Measurements from ENCODE around the gene IQCF2.
"Not testable (repeated sequence)": the region's sequence is repeated elsewhere in the genome, so short reads cannot be mapped to it uniquely, and the experiment has no call there.

The IQCF2 gene

GRCh38 chr3:51860703-51861665, at the start of gene IQCF2:
Gene IQCF2 (plus strand): TSS chr3:51861615. CDS start chr3:51861667, 52 bp downstream.
- DNase-seq (ENCODE audit: low read depth in 2 of 2), result no peak

DNA sequence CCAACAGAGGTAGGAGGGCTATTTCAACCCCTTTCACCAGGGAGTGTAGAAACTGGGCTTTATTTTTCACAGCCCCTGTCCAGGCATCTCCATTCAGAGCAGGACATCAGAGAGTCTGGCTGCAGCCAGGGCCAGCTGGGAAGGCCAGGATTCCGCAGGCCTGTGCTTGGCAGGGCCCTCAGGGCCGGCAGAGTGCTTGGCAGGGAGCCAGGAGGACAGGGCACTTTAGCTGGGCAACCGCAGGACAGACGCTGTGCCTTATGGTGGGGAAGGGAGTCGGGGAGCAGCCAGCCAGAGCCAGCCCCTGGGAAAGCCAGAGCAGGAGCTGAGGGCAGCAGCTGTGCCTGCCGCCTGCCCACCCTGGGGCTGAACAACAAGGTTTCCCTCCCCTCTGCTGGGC, 47.9 kb upstream of the IQCF2 start:
- DNase-seq (ENCODE audit: low read depth in 2 of 2), result no peak

- no peak for DNase-seq (ENCODE audit: low read depth in 2 of 2)
Measured at GRCh38 chr3:51814034-51814433, 47.4 kb upstream of the IQCF2 start.

- DNase-seq (ENCODE audit: low read depth in 2 of 2), result no peak
Measured at GRCh38 chr3:51815614-51816013, 45.8 kb upstream of the IQCF2 start.

GRCh38 chr3:51816723-51817122, 44.7 kb upstream of the IQCF2 start:
- no peak for DNase-seq (ENCODE audit: low read depth in 2 of 2)

DNA sequence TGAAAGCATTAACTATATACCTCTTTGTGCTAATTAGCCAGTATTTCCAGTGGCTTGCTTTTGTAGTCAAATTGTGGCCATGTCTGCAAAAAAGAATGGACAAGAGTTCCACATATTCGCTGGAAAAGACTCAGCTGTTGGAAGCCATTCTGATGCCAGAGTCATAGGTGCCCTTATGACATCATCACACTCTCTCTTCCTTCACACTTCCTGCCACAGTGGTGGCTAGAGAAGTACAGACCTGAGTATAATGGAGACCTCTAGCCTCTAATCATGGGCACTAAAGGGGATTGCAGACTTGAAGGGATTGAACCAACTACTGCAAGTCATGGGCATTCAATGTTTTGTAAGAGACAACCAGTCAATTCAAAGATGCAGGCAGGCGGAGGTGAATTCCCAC, 44.0 kb upstream of the IQCF2 start:
- DNase-seq (ENCODE audit: low read depth in 2 of 2), result no peak

DNA sequence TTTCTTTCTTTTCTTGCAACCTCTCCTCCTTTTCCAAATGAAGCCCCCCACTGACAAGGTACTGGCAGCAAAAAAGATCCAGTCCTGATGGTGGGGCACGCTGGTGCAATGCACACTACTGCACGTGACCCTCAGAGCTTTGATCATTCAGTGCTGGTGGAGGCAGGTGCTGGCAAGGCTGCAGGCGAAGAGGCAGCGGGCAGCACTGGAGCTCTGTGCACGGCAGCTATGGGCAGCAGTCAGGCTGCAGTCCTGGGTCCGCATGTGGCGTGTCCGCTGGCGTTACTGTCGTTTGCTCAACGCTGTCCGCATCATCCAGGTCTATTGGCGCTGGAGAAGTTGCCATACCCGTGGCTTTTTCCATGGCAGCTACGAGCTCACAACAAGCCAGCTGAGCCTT, 42.3 kb upstream of the IQCF2 start:
- no peak for DNase-seq (ENCODE audit: low read depth in 2 of 2)

DNA sequence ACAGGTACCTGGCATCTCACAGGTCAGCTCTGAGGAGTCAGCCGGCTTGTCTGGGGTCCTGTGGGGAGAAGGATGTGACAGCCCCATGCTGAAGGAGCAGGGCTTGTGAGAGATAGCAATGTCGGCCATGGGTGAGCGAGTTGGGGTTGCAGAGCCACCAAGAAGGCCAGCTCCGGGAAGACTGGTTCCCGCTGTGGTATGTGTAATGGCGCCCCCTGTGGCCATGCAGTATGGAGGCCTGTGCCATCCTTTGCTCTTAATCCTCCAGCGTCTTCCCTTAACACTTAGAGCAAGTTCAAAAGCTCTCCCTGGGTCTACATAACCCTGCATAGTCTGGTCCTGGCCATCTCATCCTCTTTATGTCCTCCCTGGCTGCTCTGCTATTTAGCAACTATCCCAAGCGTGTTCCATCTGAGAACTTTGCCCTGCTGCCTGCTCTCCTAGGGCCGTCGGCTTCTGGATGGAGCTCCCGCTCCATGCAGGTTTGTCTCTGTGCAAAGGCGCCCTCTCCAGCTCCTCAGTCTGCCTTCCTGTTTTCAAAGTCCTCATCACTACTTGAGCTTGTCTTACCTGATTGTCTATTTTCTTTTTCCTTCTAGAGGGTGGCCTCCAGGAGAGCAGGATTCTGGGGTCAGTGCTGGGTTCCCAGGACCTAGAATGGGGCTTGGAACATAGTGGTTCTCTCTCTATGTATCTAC, 41.6 kb upstream of the IQCF2 start:
- DNase-seq (ENCODE audit: low read depth in 2 of 2), result no peak

DNA sequence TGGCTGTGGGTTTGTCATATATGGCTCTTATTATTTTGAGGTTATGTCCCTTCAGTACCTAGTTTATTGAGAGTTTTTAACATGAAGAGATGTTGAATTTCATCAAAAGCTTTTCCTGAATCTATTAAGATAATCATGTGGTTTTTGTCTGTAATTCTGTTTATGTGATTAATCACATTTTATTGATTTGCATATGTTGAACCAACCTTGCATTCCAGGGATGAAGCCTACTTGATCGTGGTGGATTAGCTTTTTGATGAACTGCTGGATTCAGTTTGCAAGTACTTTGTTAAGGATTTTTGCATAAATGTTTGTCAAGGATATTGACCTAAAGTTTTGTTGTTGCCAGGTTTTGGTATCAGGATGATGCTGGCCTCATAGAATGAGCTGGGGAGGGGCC, 33.1 kb upstream of the IQCF2 start:
- DNase-seq (ENCODE audit: low read depth in 2 of 2), result no peak

- no peak for DNase-seq (ENCODE audit: low read depth in 2 of 2)
Measured at GRCh38 chr3:51830345-51830744, 31.1 kb upstream of the IQCF2 start.

- no peak for DNase-seq (ENCODE audit: low read depth in 2 of 2)
Measured at GRCh38 chr3:51830836-51831385, 30.5 kb upstream of the IQCF2 start.

DNA sequence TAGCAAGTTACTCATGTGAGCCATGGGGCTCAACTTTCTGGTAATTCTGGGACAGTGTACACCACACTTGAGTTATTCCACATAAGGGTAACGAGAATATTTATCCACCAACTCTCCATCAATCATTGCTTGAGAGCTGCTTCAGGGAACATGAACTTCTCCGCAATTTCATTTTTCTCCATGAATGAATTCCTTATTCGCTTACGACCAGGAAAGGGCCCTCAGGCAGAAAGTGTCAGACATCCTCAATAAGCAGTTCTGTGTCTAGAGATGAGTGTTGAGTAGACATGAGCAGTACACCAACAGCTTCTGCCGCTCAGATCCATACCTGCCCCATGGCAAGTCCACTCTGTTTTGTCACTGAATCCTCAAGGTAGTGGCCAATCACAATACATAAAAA, 24.8 kb upstream of the IQCF2 start:
- DNase-seq (ENCODE audit: low read depth in 2 of 2), result no peak

GRCh38 chr3:51845129-51845528, 16.3 kb upstream of the IQCF2 start:
- no peak for DNase-seq (ENCODE audit: low read depth in 2 of 2)

GRCh38 chr3:51855411-51855810, 6.0 kb upstream of the IQCF2 start:
- not testable (repeated sequence) for DNase-seq (ENCODE audit: low read depth in 2 of 2)

DNA sequence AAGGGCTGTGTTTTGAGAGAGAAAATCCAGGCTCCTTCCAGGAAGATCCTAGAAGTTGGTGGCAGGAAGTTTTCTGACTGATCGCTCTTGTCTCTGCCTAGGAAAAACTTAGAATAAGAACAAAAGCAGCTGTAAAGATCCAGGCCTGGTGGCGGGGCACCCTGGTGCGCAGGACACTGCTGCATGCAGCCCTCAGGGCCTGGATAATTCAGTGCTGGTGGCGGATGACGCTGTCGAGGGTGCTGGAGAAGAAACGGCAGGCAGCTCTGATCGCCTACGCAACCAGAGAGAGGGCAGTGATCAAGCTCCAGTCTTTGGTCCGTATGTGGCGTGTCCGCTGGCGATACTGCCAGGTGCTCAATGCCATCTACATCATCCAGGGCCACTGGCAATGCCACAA, 1.5 kb downstream of the IQCF2 start:
- DNase-seq (ENCODE audit: low read depth in 2 of 2), result no peak

DNA sequence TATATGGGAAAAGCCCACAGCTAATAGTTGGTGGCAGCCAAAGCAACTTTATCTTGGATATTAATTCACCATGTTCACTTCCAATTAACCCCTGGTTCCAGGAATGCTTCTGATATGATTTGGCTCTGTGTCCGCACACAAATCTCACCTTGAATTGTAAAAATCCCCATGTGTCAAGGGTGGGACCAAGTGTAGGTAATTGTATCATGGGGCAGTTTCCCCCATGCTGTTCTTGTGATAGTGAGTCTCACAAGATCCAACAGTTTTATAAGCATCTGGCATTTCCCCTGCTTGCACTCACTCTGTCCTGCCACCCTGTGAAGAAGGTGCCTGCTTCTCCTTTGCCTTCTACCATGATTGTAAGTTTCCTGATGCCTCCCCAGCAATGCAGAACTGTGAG, 7.5 kb downstream of the IQCF2 start:
- DNase-seq (ENCODE audit: low read depth in 2 of 2), result not testable (repeated sequence)

- DNase-seq (ENCODE audit: low read depth in 2 of 2), result no peak
Measured at GRCh38 chr3:51869304-51869703, 7.9 kb downstream of the IQCF2 start.

DNA sequence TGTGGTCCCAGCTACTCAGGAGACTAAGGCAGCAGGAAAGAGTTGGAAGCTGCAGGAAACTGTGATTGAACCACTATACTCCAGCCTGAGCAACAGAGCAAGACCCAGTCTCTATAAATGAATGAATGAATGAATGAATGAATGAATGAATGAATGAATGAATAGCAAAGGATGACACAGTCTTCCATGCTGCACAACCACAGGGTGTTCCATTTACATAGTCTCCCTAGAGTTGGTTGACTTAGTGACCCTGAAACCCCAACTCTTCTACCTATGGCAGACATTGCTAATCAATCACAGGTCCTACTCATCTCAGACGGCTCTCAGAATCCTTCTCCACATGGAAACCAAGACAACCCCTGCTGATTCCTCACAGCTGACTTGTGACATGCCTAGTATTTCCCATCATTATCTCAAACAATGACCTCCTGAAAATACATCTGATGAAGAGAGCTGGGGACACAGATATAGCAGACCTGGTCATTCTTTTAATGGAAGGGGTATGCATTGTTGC, 11.9 kb downstream of the IQCF2 start:
- no peak for DNase-seq (ENCODE audit: low read depth in 2 of 2)

DNA sequence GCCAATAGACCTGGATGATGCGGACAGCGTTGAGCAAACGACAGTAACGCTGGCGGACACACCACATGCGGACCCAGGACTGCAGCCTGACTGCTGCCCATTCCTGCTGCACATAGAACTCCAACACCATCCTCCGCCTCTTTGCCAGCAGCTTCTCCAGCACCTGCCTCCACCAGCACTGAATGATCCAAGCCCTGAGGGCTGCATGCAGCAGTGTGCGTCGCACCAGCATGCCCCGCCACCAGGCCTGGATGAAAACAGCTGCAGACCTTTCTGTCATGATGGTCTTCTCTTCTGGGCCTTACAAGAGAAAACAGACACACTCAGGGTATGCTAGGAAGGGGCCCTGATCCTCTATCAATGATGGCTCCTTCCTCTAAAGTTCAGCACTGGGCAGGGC, 12.5 kb downstream of the IQCF2 start:
- no peak for DNase-seq (ENCODE audit: low read depth in 2 of 2)

DNA sequence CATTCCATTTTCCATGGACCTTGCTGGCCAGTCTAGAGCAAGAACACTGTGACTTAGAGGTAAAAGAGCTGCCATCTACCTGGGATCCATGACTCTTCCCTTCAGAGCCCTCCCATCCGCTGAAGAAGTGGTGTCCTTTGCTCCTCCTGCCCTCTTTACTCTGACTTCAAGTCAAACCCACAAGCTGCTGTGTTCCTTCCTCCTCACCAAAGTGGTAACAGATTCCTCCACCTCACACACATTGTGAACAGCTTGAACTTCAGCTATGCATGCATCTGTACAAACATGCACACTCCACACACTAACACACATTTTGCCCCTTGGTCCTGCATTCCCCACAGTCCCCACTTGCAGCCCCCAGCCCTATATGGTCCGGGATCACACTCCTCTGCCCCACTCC, 13.0 kb downstream of the IQCF2 start:
- DNase-seq (ENCODE audit: low read depth in 2 of 2), result no peak

- DNase-seq (ENCODE audit: low read depth in 2 of 2), result no peak
Measured at GRCh38 chr3:51874889-51875288, 13.5 kb downstream of the IQCF2 start.

GRCh38 chr3:51875501-51875900, 14.1 kb downstream of the IQCF2 start, which contains the start of gene IQCF5:
Gene IQCF5 (minus strand): TSS chr3:51875601. CDS start chr3:51875531, 70 bp downstream.
- no peak for DNase-seq (ENCODE audit: low read depth in 2 of 2)

All from stimulated activated CD4-positive, alpha-beta T cell treated with anti-CD3 and anti-CD28 coated beads, Interleukin-1b, Interleukin-23, amount 100 ng/mL, for 4 hours (primary cell).